Measurements from ENCODE around the gene NAA20.
"Not testable (repeated sequence)": the region's sequence is repeated elsewhere in the genome, so short reads cannot be mapped to it uniquely, and the experiment has no call there.

DNA sequence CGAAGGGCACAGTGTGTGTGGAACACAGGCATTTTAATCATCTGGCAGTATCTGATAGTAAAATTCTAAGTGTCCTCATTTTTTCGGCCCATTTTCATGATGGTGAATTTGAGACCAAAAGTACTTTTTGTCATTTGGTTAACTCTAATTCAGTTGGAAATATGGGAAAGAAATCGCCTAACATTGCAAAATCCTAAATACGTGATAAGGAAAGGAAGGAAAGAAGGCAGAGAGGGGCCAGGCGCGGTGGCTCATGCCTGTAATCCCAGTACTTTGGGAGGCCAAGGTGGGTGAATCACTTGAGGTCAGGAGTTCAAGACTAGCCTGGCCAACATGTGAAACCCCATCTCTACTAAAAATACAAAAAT is 13.2 kb upstream of the NAA20 start:
- TF ChIP-seq, protein P1, sequence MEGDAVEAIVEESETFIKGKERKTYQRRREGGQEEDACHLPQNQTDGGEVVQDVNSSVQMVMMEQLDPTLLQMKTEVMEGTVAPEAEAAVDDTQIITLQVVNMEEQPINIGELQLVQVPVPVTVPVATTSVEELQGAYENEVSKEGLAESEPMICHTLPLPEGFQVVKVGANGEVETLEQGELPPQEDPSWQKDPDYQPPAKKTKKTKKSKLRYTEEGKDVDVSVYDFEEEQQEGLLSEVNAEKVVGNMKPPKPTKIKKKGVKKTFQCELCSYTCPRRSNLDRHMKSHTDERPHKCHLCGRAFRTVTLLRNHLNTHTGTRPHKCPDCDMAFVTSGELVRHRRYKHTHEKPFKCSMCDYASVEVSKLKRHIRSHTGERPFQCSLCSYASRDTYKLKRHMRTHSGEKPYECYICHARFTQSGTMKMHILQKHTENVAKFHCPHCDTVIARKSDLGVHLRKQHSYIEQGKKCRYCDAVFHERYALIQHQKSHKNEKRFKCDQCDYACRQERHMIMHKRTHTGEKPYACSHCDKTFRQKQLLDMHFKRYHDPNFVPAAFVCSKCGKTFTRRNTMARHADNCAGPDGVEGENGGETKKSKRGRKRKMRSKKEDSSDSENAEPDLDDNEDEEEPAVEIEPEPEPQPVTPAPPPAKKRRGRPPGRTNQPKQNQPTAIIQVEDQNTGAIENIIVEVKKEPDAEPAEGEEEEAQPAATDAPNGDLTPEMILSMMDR (IDR thresholded peaks at IDR 0.05): not testable (repeated sequence)
- not testable (repeated sequence) for TF ChIP-seq POLR2A (IDR thresholded peaks at IDR 0.05)

Measured in tibial nerve (tissue), 3 donors.